GM12878 (cell line): Measurements from ENCODE around the gene MALT1. TPM values are rescaled to one million over a fixed set of nuclear protein-coding genes. Genes with fewer than 3 reads are reported as not detected.

Experiments used
- BRCA1 ChIP-seq: IDR thresholded peaks from 2 replicates; pipeline ENCODE4 v1.6.1; 2011; ENCODE audit warnings: low read depth, low read length, improper control_type of control experiment
- CBFB ChIP-seq: IDR thresholded peaks from 2 replicates; pipeline ENCODE4 v1.6.1; 2016; ENCODE audit warnings: antibody characterized with exemption, low read depth
- EED ChIP-seq: sonication (generic); IDR thresholded peaks from 2 replicates; pipeline ENCODE4 v1.6.1; 2016; ENCODE audit warnings: antibody characterized with exemption, low read depth
- ESRRA ChIP-seq: IDR thresholded peaks from 2 replicates; pipeline ENCODE4 v1.6.1; 2012; ENCODE audit warnings: mild to moderate bottlenecking, low read length, improper control_type of control experiment
- FOS ChIP-seq: IDR thresholded peaks from 3 replicates; pipeline ENCODE4 v1.6.1; 2011; ENCODE audit warnings: borderline replicate concordance; ENCODE audit not compliant: insufficient read length; ENCODE audit errors: extremely low read depth
- HCFC1 ChIP-seq: fragments of 150-350 bp; IDR thresholded peaks from 2 replicates; pipeline ENCODE4 v1.6.1; 2014; ENCODE audit warnings: low read length
- KLF5 ChIP-seq: fragments of 450-650 bp; IDR thresholded peaks from 2 replicates; pipeline ENCODE4 v1.6.1; 2014; ENCODE audit warnings: mild to moderate bottlenecking; ENCODE audit not compliant: partially characterized antibody
- MEF2B ChIP-seq: fragments of 450-650 bp; IDR thresholded peaks from 2 replicates; pipeline ENCODE4 v1.6.1; 2018; ENCODE audit warnings: mild to moderate bottlenecking, moderate library complexity; ENCODE audit not compliant: partially characterized antibody, poor library complexity, severe bottlenecking
- RBBP5 ChIP-seq: fragments of 200-600 bp; sonication (generic); conservative IDR thresholded peaks from 2 replicates; pipeline ENCODE4 v1.6.1; 2016
- SUPT20H ChIP-seq: IDR thresholded peaks from 2 replicates; pipeline ENCODE4 v1.6.1; 2011; ENCODE audit warnings: low read depth, mild to moderate bottlenecking, low read length, moderate library complexity, borderline replicate concordance; ENCODE audit not compliant: control insufficient read depth
- SUZ12 ChIP-seq: fragments of 200-600 bp; sonication (generic); IDR thresholded peaks from one replicate; pipeline ENCODE4 v1.6.1; 2018; ENCODE audit warnings: antibody characterized with exemption, mild to moderate bottlenecking; ENCODE audit not compliant: unreplicated experiment
- TBL1XR1 ChIP-seq: IDR thresholded peaks from 2 replicates; pipeline ENCODE4 v1.6.1; 2012; ENCODE audit warnings: low read depth, low read length, improper control_type of control experiment
- TCF7 ChIP-seq: IDR thresholded peaks from 2 replicates; pipeline ENCODE4 v1.6.1; 2014; ENCODE audit warnings: antibody characterized with exemption, borderline replicate concordance
- ZBED1 ChIP-seq: IDR thresholded peaks from 2 replicates; pipeline ENCODE4 v1.6.1; 2016; ENCODE audit warnings: borderline replicate concordance
- ZNF24 ChIP-seq: fragments of 450-650 bp; IDR thresholded peaks from 2 replicates; pipeline ENCODE4 v1.6.1; 2017; ENCODE audit warnings: antibody characterized with exemption, mild to moderate bottlenecking
- ZNF384 ChIP-seq: IDR thresholded peaks from 2 replicates; pipeline ENCODE4 v1.6.1; 2012; ENCODE audit warnings: low read depth, mild to moderate bottlenecking, low read length, improper control_type of control experiment, borderline replicate concordance
- ZNF622 ChIP-seq: fragments of 450-650 bp; IDR thresholded peaks from 2 replicates; pipeline ENCODE4 v1.6.1; 2017; ENCODE audit warnings: mild to moderate bottlenecking, inconsistent platforms
- ZZZ3 ChIP-seq: IDR thresholded peaks from 2 replicates; pipeline ENCODE4 v1.6.1; 2011; ENCODE audit warnings: low read depth; ENCODE audit not compliant: control insufficient read depth, insufficient read length
- polyA plus RNA-seq, 11 experiments: library from polyadenylated mRNA; depleted of rRNA in 4 of 11; unstranded in 6 of 11; stranded (reverse) in 5 of 11; fragments of >200 nt; fragmentation: Nextera tagmentation in 4 of 11; fragmentation: Illumina TruSeq in 1 of 11; extraction: Ambion mirVana in 4 of 11; extraction: Trizol in 1 of 11; gene quantifications; 1 replicate in 1 of 11; 2 replicates in 10 of 11; pipeline versions ENCODE4 v1.2.1 to v1.2.3, GENCODE V29; 2011 to 2016; ENCODE audit warnings: inconsistent platforms in 2 of 11, missing spikeins in 2 of 11, low read depth in 1 of 11
- total RNA-seq, 4 experiments: library from RNA; depleted of rRNA in 3 of 4; stranded (reverse); fragments of >200 nt in 3 of 4; fragmentation: Illumina TruSeq in 1 of 4; extraction: Trizol in 1 of 4; gene quantifications; 2 replicates each; pipeline versions ENCODE4 v1.2.1 to v1.2.3, GENCODE V29; 2013 to 2021
- TF ChIP-seq, protein P1 (sequence below): IDR thresholded peaks from 2 replicates; pipeline ENCODE4 v1.6.1; 2012; ENCODE audit warnings: low read depth, low read length, improper control_type of control experiment
- TF ChIP-seq, protein P2 (sequence below): fragments of 450-650 bp; IDR thresholded peaks from 2 replicates; pipeline ENCODE4 v1.6.1; 2017; ENCODE audit warnings: mild to moderate bottlenecking
- TF ChIP-seq, protein P3 (sequence below): IDR thresholded peaks from 2 replicates; pipeline ENCODE4 v1.6.1; 2012; ENCODE audit warnings: improper control_type of control experiment, low read depth, low read length; ENCODE audit not compliant: insufficient replicate concordance
- TF ChIP-seq, protein P4 (sequence below): IDR thresholded peaks from 2 replicates; pipeline ENCODE4 v1.6.1; 2011; ENCODE audit warnings: low read depth, low read length, improper control_type of control experiment, borderline replicate concordance
- TF ChIP-seq, protein P5 (sequence below): fragments of 450-650 bp; IDR thresholded peaks from 2 replicates; pipeline ENCODE4 v1.6.1; 2014; ENCODE audit warnings: mild to moderate bottlenecking

MALT1 gene
- total and polyA plus RNA-seq, 10 of the 15 experiments (the other 5 are each of a cell fraction or from before 2014, with no cell fraction given) = 17.6 to 126 (median 45.4) TPM

DNA sequence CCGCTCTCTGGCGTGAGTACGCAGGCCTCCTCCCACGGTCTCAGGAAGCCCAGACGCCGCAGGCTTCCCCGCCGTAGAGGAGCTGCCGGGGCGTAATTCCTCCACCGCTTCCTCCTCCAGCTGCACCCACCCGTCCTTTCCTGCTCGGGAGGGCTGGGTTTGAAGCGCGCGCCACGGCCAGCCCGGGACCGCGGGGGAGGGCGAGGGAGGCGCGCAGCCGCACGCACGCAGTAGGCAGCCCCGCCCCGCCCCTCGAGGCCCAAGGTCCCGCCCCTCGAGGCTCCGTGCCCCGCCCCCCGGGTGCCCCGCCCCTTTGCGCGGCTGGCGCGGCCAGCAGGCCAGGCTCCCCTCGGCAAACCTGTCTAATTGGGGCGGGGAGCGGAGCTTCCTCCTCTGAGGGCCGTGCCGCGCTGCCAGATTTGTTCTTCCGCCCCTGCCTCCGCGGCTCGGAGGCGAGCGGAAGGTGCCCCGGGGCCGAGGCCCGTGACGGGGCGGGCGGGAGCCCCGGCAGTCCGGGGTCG, at the start of gene MALT1 (continued):
- TF ChIP-seq MEF2B (no peak), EED (peak; percentile 86), ZBED1 (no peak), CBFB (no peak; the same call in 1 of the 2 replicates), TBL1XR1 (no peak), ZZZ3 (no peak), KLF5 (no peak), ESRRA (no peak), ZNF622 (no peak), FOS (no peak), BRCA1 (no peak), TCF7 (no peak), RBBP5 (no peak), ZNF24 (no peak), ZNF384 (no peak), SUZ12 (no peak), SUPT20H (no peak), HCFC1 (no peak)
- TF ChIP-seq, protein P1, sequence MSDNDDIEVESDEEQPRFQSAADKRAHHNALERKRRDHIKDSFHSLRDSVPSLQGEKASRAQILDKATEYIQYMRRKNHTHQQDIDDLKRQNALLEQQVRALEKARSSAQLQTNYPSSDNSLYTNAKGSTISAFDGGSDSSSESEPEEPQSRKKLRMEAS = peak; percentile 59; the same call in 1 of the 2 replicates
- TF ChIP-seq, protein P2, sequence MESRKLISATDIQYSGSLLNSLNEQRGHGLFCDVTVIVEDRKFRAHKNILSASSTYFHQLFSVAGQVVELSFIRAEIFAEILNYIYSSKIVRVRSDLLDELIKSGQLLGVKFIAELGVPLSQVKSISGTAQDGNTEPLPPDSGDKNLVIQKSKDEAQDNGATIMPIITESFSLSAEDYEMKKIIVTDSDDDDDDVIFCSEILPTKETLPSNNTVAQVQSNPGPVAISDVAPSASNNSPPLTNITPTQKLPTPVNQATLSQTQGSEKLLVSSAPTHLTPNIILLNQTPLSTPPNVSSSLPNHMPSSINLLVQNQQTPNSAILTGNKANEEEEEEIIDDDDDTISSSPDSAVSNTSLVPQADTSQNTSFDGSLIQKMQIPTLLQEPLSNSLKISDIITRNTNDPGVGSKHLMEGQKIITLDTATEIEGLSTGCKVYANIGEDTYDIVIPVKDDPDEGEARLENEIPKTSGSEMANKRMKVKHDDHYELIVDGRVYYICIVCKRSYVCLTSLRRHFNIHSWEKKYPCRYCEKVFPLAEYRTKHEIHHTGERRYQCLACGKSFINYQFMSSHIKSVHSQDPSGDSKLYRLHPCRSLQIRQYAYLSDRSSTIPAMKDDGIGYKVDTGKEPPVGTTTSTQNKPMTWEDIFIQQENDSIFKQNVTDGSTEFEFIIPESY = no peak
- TF ChIP-seq, protein P3, sequence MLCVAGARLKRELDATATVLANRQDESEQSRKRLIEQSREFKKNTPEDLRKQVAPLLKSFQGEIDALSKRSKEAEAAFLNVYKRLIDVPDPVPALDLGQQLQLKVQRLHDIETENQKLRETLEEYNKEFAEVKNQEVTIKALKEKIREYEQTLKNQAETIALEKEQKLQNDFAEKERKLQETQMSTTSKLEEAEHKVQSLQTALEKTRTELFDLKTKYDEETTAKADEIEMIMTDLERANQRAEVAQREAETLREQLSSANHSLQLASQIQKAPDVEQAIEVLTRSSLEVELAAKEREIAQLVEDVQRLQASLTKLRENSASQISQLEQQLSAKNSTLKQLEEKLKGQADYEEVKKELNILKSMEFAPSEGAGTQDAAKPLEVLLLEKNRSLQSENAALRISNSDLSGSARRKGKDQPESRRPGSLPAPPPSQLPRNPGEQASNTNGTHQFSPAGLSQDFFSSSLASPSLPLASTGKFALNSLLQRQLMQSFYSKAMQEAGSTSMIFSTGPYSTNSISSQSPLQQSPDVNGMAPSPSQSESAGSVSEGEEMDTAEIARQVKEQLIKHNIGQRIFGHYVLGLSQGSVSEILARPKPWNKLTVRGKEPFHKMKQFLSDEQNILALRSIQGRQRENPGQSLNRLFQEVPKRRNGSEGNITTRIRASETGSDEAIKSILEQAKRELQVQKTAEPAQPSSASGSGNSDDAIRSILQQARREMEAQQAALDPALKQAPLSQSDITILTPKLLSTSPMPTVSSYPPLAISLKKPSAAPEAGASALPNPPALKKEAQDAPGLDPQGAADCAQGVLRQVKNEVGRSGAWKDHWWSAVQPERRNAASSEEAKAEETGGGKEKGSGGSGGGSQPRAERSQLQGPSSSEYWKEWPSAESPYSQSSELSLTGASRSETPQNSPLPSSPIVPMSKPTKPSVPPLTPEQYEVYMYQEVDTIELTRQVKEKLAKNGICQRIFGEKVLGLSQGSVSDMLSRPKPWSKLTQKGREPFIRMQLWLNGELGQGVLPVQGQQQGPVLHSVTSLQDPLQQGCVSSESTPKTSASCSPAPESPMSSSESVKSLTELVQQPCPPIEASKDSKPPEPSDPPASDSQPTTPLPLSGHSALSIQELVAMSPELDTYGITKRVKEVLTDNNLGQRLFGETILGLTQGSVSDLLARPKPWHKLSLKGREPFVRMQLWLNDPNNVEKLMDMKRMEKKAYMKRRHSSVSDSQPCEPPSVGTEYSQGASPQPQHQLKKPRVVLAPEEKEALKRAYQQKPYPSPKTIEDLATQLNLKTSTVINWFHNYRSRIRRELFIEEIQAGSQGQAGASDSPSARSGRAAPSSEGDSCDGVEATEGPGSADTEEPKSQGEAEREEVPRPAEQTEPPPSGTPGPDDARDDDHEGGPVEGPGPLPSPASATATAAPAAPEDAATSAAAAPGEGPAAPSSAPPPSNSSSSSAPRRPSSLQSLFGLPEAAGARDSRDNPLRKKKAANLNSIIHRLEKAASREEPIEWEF = peak; percentile 31
- TF ChIP-seq, protein P4, sequence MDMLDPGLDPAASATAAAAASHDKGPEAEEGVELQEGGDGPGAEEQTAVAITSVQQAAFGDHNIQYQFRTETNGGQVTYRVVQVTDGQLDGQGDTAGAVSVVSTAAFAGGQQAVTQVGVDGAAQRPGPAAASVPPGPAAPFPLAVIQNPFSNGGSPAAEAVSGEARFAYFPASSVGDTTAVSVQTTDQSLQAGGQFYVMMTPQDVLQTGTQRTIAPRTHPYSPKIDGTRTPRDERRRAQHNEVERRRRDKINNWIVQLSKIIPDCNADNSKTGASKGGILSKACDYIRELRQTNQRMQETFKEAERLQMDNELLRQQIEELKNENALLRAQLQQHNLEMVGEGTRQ = no peak
- TF ChIP-seq, protein P5, sequence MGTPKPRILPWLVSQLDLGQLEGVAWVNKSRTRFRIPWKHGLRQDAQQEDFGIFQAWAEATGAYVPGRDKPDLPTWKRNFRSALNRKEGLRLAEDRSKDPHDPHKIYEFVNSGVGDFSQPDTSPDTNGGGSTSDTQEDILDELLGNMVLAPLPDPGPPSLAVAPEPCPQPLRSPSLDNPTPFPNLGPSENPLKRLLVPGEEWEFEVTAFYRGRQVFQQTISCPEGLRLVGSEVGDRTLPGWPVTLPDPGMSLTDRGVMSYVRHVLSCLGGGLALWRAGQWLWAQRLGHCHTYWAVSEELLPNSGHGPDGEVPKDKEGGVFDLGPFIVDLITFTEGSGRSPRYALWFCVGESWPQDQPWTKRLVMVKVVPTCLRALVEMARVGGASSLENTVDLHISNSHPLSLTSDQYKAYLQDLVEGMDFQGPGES = no peak
